GM23338 (cell line): ENCODE measurements around the gene NVL. TPM values are rescaled to one million over a fixed set of nuclear protein-coding genes. Genes with fewer than 3 reads are reported as not detected.

Source experiments
- ATAC-seq: fragments of 200-7000 bp; cut with Tn5 transposase; 3 replicates; pipeline ENCODE4 v1.9.1; 2020
- DNase-seq: peaks from one replicate; pipeline ENCODE4 v3.0.0-alpha.2; 2015; ENCODE audit warnings: low spot score
- H2AFZ ChIP-seq: fragments of 200-600 bp; sonication (generic); 2 replicates; pipeline ENCODE4 v1.8.0; 2016; ENCODE audit warnings: antibody characterized with exemption, mild to moderate bottlenecking, moderate library complexity
- H3F3A ChIP-seq: fragments of 200-600 bp; sonication (generic); replicated peaks from 2 replicates; pipeline ENCODE4 v1.8.0; 2017; ENCODE audit warnings: antibody characterized with exemption, mixed run types, low read depth
- H3K27ac ChIP-seq: fragments of 200-600 bp; sonication (generic); 2 replicates; pipeline ENCODE4 v1.6.1; 2016; ENCODE audit warnings: low read depth
- H3K27me3 ChIP-seq: fragments of 200-600 bp; sonication (generic); 2 replicates; pipeline ENCODE4 v1.8.0; 2016; ENCODE audit warnings: mild to moderate bottlenecking, mixed run types, moderate library complexity; ENCODE audit not compliant: insufficient read depth
- H3K36me3 ChIP-seq: fragments of 200-600 bp; sonication (generic); 2 replicates; pipeline ENCODE4 v1.8.0; 2016; ENCODE audit warnings: mild to moderate bottlenecking; ENCODE audit not compliant: insufficient read depth
- H3K4me1 ChIP-seq: fragments of 200-600 bp; sonication (generic); 2 replicates; pipeline ENCODE4 v1.8.0; 2016; ENCODE audit warnings: mild to moderate bottlenecking, moderate library complexity; ENCODE audit not compliant: insufficient read depth
- H3K4me2 ChIP-seq: fragments of 200-600 bp; sonication (generic); 2 replicates; pipeline ENCODE4 v1.7.1; 2017; ENCODE audit warnings: mixed run types
- H3K4me3 ChIP-seq: fragments of 200-600 bp; sonication (generic); 2 replicates; pipeline ENCODE4 v1.6.1; 2016; ENCODE audit warnings: mixed run types
- H3K79me2 ChIP-seq: fragments of 200-600 bp; sonication (generic); replicated peaks from 2 replicates; pipeline ENCODE4 v1.8.0; 2017; ENCODE audit warnings: mild to moderate bottlenecking; ENCODE audit not compliant: insufficient read depth
- H3K9me2 ChIP-seq: fragments of 200-600 bp; sonication (generic); 2 replicates; pipeline ENCODE4 v1.8.0; 2017; ENCODE audit not compliant: insufficient read depth
- H4K20me1 ChIP-seq: fragments of 200-600 bp; sonication (generic); replicated peaks from 2 replicates; pipeline ENCODE4 v1.8.0; 2017; ENCODE audit warnings: mild to moderate bottlenecking; ENCODE audit not compliant: insufficient read depth
- H3K27ac Mint-ChIP-seq: 2 replicates; pipeline ENCODE4 v1.8.0; 2020; ENCODE audit warnings: inconsistent platforms, mild to moderate bottlenecking, moderate library complexity, mixed read lengths
- H3K27me3 Mint-ChIP-seq: 3 replicates; pipeline ENCODE4 v1.8.0; 2022; ENCODE audit warnings: low read depth, mild to moderate bottlenecking, moderate library complexity, mixed read lengths, inconsistent platforms; ENCODE audit not compliant: insufficient read depth, poor library complexity
- H3K36me3 Mint-ChIP-seq: 3 replicates; pipeline ENCODE4 v1.8.0; 2021; ENCODE audit warnings: low read depth, mild to moderate bottlenecking, inconsistent platforms, moderate library complexity, mixed read lengths
- H3K4me1 Mint-ChIP-seq: 3 replicates; pipeline ENCODE4 v1.8.0; 2020; ENCODE audit warnings: mild to moderate bottlenecking, inconsistent platforms, mixed read lengths
- H3K4me3 Mint-ChIP-seq: 3 replicates; pipeline ENCODE4 v1.8.0; 2021; ENCODE audit warnings: moderate library complexity, mild to moderate bottlenecking, inconsistent platforms, mixed read lengths
- H3K9me3 Mint-ChIP-seq: 3 replicates; pipeline ENCODE4 v1.8.0; 2020; ENCODE audit warnings: moderate library complexity, mild to moderate bottlenecking, inconsistent platforms, mixed read lengths
- CREB1 ChIP-seq: fragments of 250-450 bp; sonication (Bioruptor Pico); IDR thresholded peaks from 2 replicates; pipeline ENCODE4 v1.5.0; 2020; ENCODE audit warnings: low read depth, mild to moderate bottlenecking, moderate library complexity
- EZH2 ChIP-seq: fragments of 200-600 bp; sonication (generic); IDR thresholded peaks from one replicate; pipeline ENCODE4 v1.8.0; 2017; ENCODE audit warnings: antibody characterized with exemption, mild to moderate bottlenecking, low read depth; ENCODE audit not compliant: unreplicated experiment
- EZH2phosphoT487 ChIP-seq: fragments of 200-600 bp; sonication (generic); IDR thresholded peaks from one replicate; pipeline ENCODE4 v1.8.1; 2018; ENCODE audit warnings: antibody characterized with exemption; ENCODE audit not compliant: unreplicated experiment
- JUNB ChIP-seq: IDR thresholded peaks from one replicate; pipeline ENCODE4 v1.6.1; 2016; ENCODE audit warnings: antibody characterized with exemption; ENCODE audit not compliant: unreplicated experiment
- NANOG ChIP-seq: IDR thresholded peaks from 2 replicates; pipeline ENCODE4 v1.6.1; 2016; ENCODE audit warnings: antibody characterized with exemption, borderline replicate concordance
- POLR2AphosphoS5 ChIP-seq: IDR thresholded peaks from 2 replicates; pipeline ENCODE4 v1.6.1; 2016; ENCODE audit warnings: antibody characterized with exemption, low read depth
- STAT1 ChIP-seq: IDR thresholded peaks from one replicate; pipeline ENCODE4 v1.6.1; 2016; ENCODE audit warnings: antibody characterized with exemption; ENCODE audit not compliant: unreplicated experiment
- ZNF114 ChIP-seq: fragments of 250-450 bp; sonication (Bioruptor Pico); IDR thresholded peaks from 2 replicates; pipeline ENCODE4 v1.5.0; 2020; ENCODE audit warnings: mild to moderate bottlenecking, moderate library complexity
- ZNF331 ChIP-seq: fragments of 250-450 bp; sonication (Bioruptor Pico); IDR thresholded peaks from 2 replicates; pipeline ENCODE4 v1.5.0; 2020; ENCODE audit warnings: low read depth, mild to moderate bottlenecking, moderate library complexity
- polyA plus RNA-seq: library from polyadenylated mRNA; unstranded; fragments of >200 nt; fragmentation: Nextera tagmentation; extraction: Ambion mirVana; gene quantifications from 2 replicates; pipeline ENCODE4 v1.2.1, GENCODE V29; 2016
- total RNA-seq: library from RNA; depleted of rRNA; stranded (reverse); fragments of >200 nt; shearing (Covaris generic); gene quantifications from 2 replicates; pipeline ENCODE4 v1.2.3, GENCODE V29; 2014
- TF ChIP-seq, protein P1 (sequence below), 2 experiments: fragments of 200-600 bp in 1 of 2; sonication (generic) in 1 of 2; conservative IDR thresholded peaks; 2 replicates each; pipeline versions ENCODE4 v1.5.1 to v1.6.1; 2016 to 2017; ENCODE audit warnings: antibody characterized with exemption in 2 of 2, low read depth in 2 of 2, mild to moderate bottlenecking in 2 of 2, moderate library complexity in 1 of 2
- TF ChIP-seq, protein P2 (sequence below): IDR thresholded peaks from one replicate; pipeline ENCODE4 v1.6.1; 2018; ENCODE audit warnings: antibody characterized with exemption; ENCODE audit not compliant: unreplicated experiment
- TF ChIP-seq, protein P3 (sequence below): IDR thresholded peaks from 2 replicates; pipeline ENCODE4 v1.6.1; 2016; ENCODE audit warnings: antibody characterized with exemption
- TF ChIP-seq, protein P4 (sequence below): fragments of 250-450 bp; sonication (Bioruptor Pico); IDR thresholded peaks from 2 replicates; pipeline ENCODE4 v1.5.0; 2020; ENCODE audit warnings: mild to moderate bottlenecking, moderate library complexity

Gene NVL
- total and polyA plus RNA-seq, 2 experiments from 2014 or later = 44.4 to 71.7 TPM

DNA sequence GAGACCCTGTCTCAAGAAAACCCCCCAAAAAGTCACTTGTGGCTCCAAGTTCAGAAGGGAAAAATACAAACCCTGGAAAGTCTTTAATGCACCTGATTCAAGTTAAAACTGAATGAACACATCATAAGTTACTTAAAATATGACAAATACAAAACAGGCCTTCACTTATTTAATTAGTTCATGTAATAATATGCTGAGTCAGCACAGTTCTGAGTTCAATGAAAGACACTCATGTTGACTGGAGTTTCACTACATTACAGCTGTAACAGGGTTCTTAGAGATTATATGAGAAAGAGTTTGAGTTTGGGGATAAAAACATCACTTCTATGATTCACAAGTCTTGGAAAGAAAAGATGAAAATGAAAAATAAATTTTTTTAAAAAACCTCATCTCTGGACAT, 96.0 kb downstream of the NVL start:
- no peak overlapping the region for H3K27ac Mint-ChIP-seq
- Histone ChIP-seq H3K27me3 (no peaks in the 10 kb centered on the region), H3K79me2 (no peaks in the 10 kb centered on the region), H3K4me2 (no peak overlapping the region), H3F3A (peaks cover 13% of the 10 kb centered on the region; the same call in 1 of the 2 replicates), H3K36me3 (peaks cover 6% of the 10 kb centered on the region; the same call in 1 of the 2 replicates), H3K27ac (no peak overlapping the region), H3K4me3 (no peak overlapping the region), H4K20me1 (no peaks in the 10 kb centered on the region), H3K4me1 (peaks cover 28% of the 10 kb centered on the region), H3K9me2 (no peaks in the 10 kb centered on the region), H2AFZ (no peak overlapping the region)
- peaks cover 34% of the 10 kb centered on the region for H3K4me1 Mint-ChIP-seq
- DNase-seq (no peak), ATAC-seq (no peak)
- H3K9me3 Mint-ChIP-seq = no peaks in the 10 kb centered on the region; the same call in 2 of the 3 replicates
- TF ChIP-seq, protein P1, sequence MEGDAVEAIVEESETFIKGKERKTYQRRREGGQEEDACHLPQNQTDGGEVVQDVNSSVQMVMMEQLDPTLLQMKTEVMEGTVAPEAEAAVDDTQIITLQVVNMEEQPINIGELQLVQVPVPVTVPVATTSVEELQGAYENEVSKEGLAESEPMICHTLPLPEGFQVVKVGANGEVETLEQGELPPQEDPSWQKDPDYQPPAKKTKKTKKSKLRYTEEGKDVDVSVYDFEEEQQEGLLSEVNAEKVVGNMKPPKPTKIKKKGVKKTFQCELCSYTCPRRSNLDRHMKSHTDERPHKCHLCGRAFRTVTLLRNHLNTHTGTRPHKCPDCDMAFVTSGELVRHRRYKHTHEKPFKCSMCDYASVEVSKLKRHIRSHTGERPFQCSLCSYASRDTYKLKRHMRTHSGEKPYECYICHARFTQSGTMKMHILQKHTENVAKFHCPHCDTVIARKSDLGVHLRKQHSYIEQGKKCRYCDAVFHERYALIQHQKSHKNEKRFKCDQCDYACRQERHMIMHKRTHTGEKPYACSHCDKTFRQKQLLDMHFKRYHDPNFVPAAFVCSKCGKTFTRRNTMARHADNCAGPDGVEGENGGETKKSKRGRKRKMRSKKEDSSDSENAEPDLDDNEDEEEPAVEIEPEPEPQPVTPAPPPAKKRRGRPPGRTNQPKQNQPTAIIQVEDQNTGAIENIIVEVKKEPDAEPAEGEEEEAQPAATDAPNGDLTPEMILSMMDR (conservative IDR thresholded peaks at IDR 0.05; ENCODE audit: low read depth in 2 of 2) = no peak
- TF ChIP-seq ZNF331 (CRISPR knock-in tag) (no peak), JUNB (no peak), ZNF114 (CRISPR knock-in tag) (no peak), CREB1 (CRISPR knock-in tag) (no peak), STAT1 (no peak), EZH2 (no peak), EZH2phosphoT487 (no peak), NANOG (no peak), POLR2AphosphoS5 (no peak)
- TF ChIP-seq, protein P2, sequence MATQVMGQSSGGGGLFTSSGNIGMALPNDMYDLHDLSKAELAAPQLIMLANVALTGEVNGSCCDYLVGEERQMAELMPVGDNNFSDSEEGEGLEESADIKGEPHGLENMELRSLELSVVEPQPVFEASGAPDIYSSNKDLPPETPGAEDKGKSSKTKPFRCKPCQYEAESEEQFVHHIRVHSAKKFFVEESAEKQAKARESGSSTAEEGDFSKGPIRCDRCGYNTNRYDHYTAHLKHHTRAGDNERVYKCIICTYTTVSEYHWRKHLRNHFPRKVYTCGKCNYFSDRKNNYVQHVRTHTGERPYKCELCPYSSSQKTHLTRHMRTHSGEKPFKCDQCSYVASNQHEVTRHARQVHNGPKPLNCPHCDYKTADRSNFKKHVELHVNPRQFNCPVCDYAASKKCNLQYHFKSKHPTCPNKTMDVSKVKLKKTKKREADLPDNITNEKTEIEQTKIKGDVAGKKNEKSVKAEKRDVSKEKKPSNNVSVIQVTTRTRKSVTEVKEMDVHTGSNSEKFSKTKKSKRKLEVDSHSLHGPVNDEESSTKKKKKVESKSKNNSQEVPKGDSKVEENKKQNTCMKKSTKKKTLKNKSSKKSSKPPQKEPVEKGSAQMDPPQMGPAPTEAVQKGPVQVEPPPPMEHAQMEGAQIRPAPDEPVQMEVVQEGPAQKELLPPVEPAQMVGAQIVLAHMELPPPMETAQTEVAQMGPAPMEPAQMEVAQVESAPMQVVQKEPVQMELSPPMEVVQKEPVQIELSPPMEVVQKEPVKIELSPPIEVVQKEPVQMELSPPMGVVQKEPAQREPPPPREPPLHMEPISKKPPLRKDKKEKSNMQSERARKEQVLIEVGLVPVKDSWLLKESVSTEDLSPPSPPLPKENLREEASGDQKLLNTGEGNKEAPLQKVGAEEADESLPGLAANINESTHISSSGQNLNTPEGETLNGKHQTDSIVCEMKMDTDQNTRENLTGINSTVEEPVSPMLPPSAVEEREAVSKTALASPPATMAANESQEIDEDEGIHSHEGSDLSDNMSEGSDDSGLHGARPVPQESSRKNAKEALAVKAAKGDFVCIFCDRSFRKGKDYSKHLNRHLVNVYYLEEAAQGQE = no peak
- TF ChIP-seq, protein P3, sequence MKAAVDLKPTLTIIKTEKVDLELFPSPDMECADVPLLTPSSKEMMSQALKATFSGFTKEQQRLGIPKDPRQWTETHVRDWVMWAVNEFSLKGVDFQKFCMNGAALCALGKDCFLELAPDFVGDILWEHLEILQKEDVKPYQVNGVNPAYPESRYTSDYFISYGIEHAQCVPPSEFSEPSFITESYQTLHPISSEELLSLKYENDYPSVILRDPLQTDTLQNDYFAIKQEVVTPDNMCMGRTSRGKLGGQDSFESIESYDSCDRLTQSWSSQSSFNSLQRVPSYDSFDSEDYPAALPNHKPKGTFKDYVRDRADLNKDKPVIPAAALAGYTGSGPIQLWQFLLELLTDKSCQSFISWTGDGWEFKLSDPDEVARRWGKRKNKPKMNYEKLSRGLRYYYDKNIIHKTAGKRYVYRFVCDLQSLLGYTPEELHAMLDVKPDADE = no peak
- TF ChIP-seq, protein P4, sequence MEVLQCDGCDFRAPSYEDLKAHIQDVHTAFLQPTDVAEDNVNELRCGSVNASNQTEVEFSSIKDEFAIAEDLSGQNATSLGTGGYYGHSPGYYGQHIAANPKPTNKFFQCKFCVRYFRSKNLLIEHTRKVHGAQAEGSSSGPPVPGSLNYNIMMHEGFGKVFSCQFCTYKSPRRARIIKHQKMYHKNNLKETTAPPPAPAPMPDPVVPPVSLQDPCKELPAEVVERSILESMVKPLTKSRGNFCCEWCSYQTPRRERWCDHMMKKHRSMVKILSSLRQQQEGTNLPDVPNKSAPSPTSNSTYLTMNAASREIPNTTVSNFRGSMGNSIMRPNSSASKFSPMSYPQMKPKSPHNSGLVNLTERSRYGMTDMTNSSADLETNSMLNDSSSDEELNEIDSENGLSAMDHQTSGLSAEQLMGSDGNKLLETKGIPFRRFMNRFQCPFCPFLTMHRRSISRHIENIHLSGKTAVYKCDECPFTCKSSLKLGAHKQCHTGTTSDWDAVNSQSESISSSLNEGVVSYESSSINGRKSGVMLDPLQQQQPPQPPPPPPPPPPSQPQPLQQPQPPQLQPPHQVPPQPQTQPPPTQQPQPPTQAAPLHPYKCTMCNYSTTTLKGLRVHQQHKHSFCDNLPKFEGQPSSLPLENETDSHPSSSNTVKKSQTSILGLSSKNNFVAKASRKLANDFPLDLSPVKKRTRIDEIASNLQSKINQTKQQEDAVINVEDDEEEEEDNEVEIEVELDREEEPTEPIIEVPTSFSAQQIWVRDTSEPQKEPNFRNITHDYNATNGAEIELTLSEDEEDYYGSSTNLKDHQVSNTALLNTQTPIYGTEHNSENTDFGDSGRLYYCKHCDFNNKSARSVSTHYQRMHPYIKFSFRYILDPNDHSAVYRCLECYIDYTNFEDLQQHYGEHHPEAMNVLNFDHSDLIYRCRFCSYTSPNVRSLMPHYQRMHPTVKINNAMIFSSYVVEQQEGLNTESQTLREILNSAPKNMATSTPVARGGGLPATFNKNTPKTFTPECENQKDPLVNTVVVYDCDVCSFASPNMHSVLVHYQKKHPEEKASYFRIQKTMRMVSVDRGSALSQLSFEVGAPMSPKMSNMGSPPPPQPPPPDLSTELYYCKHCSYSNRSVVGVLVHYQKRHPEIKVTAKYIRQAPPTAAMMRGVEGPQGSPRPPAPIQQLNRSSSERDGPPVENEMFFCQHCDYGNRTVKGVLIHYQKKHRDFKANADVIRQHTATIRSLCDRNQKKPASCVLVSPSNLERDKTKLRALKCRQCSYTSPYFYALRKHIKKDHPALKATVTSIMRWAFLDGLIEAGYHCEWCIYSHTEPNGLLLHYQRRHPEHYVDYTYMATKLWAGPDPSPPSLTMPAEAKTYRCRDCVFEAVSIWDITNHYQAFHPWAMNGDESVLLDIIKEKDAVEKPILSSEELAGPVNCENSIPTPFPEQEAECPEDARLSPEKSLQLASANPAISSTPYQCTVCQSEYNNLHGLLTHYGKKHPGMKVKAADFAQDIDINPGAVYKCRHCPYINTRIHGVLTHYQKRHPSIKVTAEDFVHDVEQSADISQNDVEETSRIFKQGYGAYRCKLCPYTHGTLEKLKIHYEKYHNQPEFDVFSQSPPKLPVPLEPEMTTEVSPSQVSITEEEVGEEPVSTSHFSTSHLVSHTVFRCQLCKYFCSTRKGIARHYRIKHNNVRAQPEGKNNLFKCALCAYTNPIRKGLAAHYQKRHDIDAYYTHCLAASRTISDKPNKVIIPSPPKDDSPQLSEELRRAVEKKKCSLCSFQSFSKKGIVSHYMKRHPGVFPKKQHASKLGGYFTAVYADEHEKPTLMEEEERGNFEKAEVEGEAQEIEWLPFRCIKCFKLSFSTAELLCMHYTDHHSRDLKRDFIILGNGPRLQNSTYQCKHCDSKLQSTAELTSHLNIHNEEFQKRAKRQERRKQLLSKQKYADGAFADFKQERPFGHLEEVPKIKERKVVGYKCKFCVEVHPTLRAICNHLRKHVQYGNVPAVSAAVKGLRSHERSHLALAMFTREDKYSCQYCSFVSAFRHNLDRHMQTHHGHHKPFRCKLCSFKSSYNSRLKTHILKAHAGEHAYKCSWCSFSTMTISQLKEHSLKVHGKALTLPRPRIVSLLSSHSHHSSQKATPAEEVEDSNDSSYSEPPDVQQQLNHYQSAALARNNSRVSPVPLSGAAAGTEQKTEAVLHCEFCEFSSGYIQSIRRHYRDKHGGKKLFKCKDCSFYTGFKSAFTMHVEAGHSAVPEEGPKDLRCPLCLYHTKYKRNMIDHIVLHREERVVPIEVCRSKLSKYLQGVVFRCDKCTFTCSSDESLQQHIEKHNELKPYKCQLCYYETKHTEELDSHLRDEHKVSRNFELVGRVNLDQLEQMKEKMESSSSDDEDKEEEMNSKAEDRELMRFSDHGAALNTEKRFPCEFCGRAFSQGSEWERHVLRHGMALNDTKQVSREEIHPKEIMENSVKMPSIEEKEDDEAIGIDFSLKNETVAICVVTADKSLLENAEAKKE = no peak
- peaks cover 55% of the 10 kb centered on the region for H3K36me3 Mint-ChIP-seq
- peaks cover 8% of the 10 kb centered on the region for H3K27me3 Mint-ChIP-seq
- H3K4me3 Mint-ChIP-seq = no peak overlapping the region
